PC-3 (cell line): ENCODE measurements around the gene SCARB1.

Experiments
- EZH2 ChIP-seq: fragments of 300-600 bp; sonication (generic); IDR thresholded peaks from one replicate; pipeline ENCODE4 v1.6.1; 2017; ENCODE audit warnings: antibody characterized with exemption, mild to moderate bottlenecking, low read length; ENCODE audit not compliant: unreplicated experiment
- EZH2phosphoT487 ChIP-seq: fragments of 300-600 bp; sonication (generic); IDR thresholded peaks from 2 replicates; pipeline ENCODE4 v1.6.1; 2018; ENCODE audit warnings: mild to moderate bottlenecking, antibody characterized with exemption, low read length, borderline replicate concordance
- TF ChIP-seq, protein P1 (sequence below): fragments of 300-600 bp; sonication (generic); conservative IDR thresholded peaks from 2 replicates; pipeline ENCODE4 v1.5.1; 2017; ENCODE audit warnings: antibody characterized with exemption, low read depth, mild to moderate bottlenecking, low read length

DNA sequence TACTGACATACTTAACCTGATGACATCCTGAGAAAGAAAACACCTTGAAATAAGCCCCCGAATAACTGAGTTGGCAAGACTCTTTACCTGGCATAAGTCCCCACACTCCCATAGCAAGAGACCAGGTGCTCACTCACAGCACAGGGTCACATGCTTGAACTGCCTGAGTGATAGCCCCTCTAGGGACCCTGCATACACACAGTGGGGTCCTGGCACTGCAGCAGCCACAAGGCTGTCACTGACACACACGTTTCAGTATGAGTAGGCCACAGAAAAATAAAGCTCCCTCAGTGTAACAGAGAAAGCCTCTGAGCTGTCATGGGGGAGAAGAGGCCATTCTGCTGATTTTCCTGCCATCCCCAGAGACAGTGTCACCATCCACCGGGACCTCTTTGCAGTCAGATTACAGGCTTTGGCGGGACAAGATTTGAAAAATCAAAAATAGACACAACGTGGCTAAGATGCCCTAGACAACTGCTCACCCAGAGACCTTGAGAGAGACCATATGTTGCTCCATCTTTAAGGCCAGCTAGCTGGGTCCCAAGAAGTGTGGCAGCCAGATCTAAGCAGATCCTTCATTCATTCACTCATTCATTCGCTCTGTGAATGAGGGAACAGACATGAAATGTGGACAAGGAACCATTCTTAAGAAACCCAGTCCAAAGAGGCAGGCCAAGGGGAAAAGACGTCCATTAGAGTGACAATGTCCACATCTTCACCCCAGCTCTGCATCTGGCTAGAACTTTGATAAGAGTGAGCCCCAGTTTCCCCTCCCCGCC lies 1.6 kb downstream of the SCARB1 start:
- TF ChIP-seq, protein P1, sequence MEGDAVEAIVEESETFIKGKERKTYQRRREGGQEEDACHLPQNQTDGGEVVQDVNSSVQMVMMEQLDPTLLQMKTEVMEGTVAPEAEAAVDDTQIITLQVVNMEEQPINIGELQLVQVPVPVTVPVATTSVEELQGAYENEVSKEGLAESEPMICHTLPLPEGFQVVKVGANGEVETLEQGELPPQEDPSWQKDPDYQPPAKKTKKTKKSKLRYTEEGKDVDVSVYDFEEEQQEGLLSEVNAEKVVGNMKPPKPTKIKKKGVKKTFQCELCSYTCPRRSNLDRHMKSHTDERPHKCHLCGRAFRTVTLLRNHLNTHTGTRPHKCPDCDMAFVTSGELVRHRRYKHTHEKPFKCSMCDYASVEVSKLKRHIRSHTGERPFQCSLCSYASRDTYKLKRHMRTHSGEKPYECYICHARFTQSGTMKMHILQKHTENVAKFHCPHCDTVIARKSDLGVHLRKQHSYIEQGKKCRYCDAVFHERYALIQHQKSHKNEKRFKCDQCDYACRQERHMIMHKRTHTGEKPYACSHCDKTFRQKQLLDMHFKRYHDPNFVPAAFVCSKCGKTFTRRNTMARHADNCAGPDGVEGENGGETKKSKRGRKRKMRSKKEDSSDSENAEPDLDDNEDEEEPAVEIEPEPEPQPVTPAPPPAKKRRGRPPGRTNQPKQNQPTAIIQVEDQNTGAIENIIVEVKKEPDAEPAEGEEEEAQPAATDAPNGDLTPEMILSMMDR: no peak
- TF ChIP-seq EZH2 (no peak), EZH2phosphoT487 (no peak)
